Measurements from ENCODE around the gene PHACTR3.

- no peak for TF ChIP-seq CTCF (IDR thresholded peaks at IDR 0.05)
- TF ChIP-seq POLR2A (IDR thresholded peaks at IDR 0.05), result no peak
Measured at GRCh38 chr20:59817406-59817805, 213.1 kb downstream of the PHACTR3 start.

Data from right lobe of liver (tissue), 4 donors.